K562 (cell line): ENCODE data around the gene FOXF2. TPM values are rescaled to one million over a fixed set of nuclear protein-coding genes. Genes with fewer than 3 reads are reported as not detected.

Source experiments
- ATAC-seq: fragments of 200-7000 bp; cut with Tn5 transposase; 3 replicates; pipeline ENCODE4 v1.9.1; 2020; ENCODE audit warnings: moderate library complexity
- BruUV-seq: library from RNA; stranded (reverse); fragments of 400-500 nt; replicated peaks from 2 replicates; lab custom pipeline; 2021; lab: Mats Ljungman, UMichigan
- CTCF ChIA-PET: fragments of 300-600 bp; formaldehyde crosslinking; extraction: SDS; loops from one replicate; lab custom pipeline; 2021; ENCODE audit warnings: low intra/inter-chr PET ratio; lab: Yijun Ruan, JAX
- POLR2A ChIA-PET: fragments of 300-600, 350-650 bp; sonication (Branson Sonifier 250); formaldehyde crosslinking; extraction: SDS; loops from one replicate; lab custom pipeline; 2021; ENCODE audit warnings: antibody characterized with exemption, inconsistent platforms; lab: Yijun Ruan, JAX
- DNase-seq, 4 experiments: peaks; one replicate each; pipeline versions ENCODE4 v3.0.0 to v3.0.0-alpha.2; 2011 to 2018; ENCODE audit warnings: low spot score in 3 of 4, mixed read lengths in 3 of 4; ENCODE audit errors: extremely low read depth in 1 of 4
- FAIRE-seq: peaks from 2 replicates; lab custom pipeline; 2011; peaks lifted over from hg19 to GRCh38; lab: Jason Lieb, UNC
- H2AFZ ChIP-seq: 2 replicates; pipeline ENCODE4 v1.6.0; 2011; ENCODE audit warnings: low read depth, low read length, control low read depth, inconsistent platforms
- H3K27ac ChIP-seq: fragments of 200-600 bp; 3 replicates; pipeline ENCODE4 v1.8.0; 2011; ENCODE audit warnings: low read depth, mild to moderate bottlenecking, control low read depth, inconsistent platforms, low read length, moderate library complexity, mixed read lengths; ENCODE audit errors: extremely low read depth
- H3K27me3 ChIP-seq, 2 experiments: fragments of 300-600 bp in 1 of 2; 2 replicates in 1 of 2; 3 replicates in 1 of 2; pipeline versions ENCODE4 v1.6.0 to v1.8.0; 2011; ENCODE audit warnings: inconsistent platforms in 2 of 2, low read length in 2 of 2, mild to moderate bottlenecking in 1 of 2, mixed read lengths in 1 of 2, moderate library complexity in 1 of 2; ENCODE audit not compliant: control insufficient read depth in 2 of 2, insufficient read depth in 2 of 2
- H3K36me3 ChIP-seq: fragments of 300-600 bp; 3 replicates; pipeline ENCODE4 v1.8.0; 2011; ENCODE audit warnings: mild to moderate bottlenecking, low read length, inconsistent platforms; ENCODE audit not compliant: control insufficient read depth, insufficient read depth
- H3K4me1 ChIP-seq, 2 experiments: fragments of 200-600 bp in 1 of 2; replicated peaks in 1 of 2; 2 replicates in 1 of 2; 3 replicates in 1 of 2; pipeline versions ENCODE4 v1.5.1 to v1.8.0; 2011; ENCODE audit warnings: inconsistent platforms in 2 of 2, low read length in 2 of 2, mild to moderate bottlenecking in 1 of 2, mixed read lengths in 1 of 2, moderate library complexity in 1 of 2; ENCODE audit not compliant: control insufficient read depth in 2 of 2, insufficient read depth in 2 of 2
- H3K4me2 ChIP-seq: 2 replicates; pipeline ENCODE4 v1.6.1; 2011; ENCODE audit warnings: low read length, control low read depth, inconsistent platforms, mixed read lengths; ENCODE audit not compliant: insufficient read depth
- H3K4me3 ChIP-seq: fragments of 200-600 bp; sonication (generic), shearing (Covaris generic); 2 replicates; pipeline ENCODE4 v1.5.1; 2016; ENCODE audit warnings: control low read depth, inconsistent platforms
- H3K79me2 ChIP-seq: fragments of 200-600 bp; 3 replicates; pipeline ENCODE4 v1.8.0; 2011; ENCODE audit warnings: low read length, inconsistent platforms; ENCODE audit not compliant: control insufficient read depth, insufficient read depth
- H3K9ac ChIP-seq, 2 experiments: 2 replicates each; pipeline versions ENCODE4 v1.6.0 to v1.6.1; 2011; ENCODE audit warnings: low read depth in 2 of 2, low read length in 2 of 2, control low read depth in 1 of 2, inconsistent platforms in 1 of 2, mild to moderate bottlenecking in 1 of 2, mixed read lengths in 1 of 2; ENCODE audit not compliant: insufficient read depth in 1 of 2
- H3K9me1 ChIP-seq: one replicate; pipeline ENCODE4 v1.6.0; 2011; ENCODE audit warnings: inconsistent platforms, mild to moderate bottlenecking, low read length, moderate library complexity; ENCODE audit not compliant: control insufficient read depth, insufficient read depth
- H3K9me3 ChIP-seq: replicated peaks from 2 replicates; pipeline ENCODE4 v1.5.1; 2011; ENCODE audit warnings: low read depth, low read length, inconsistent platforms; ENCODE audit not compliant: control insufficient read depth, insufficient read depth
- H4K20me1 ChIP-seq: replicated peaks from 2 replicates; pipeline ENCODE4 v1.6.1; 2011; ENCODE audit warnings: low read length, inconsistent platforms, mixed read lengths; ENCODE audit not compliant: control insufficient read depth, insufficient read depth
- ATF1 ChIP-seq, 2 experiments: fragments of 450-650 bp in 1 of 2; IDR thresholded peaks; 2 replicates each; pipeline ENCODE4 v1.6.1; 2016; ENCODE audit warnings: missing compliant biosample characterization in 1 of 2, missing genetic modification characterization in 1 of 2
- CEBPG ChIP-seq, 3 experiments: fragments of 200-800 bp in 1 of 3; sonication (Bioruptor generic) in 1 of 3; sonication (generic) in 1 of 3; formaldehyde crosslinking in 1 of 3; IDR thresholded peaks in 2 of 3; conservative IDR thresholded peaks in 1 of 3; 2 replicates each; pipeline versions ENCODE4 v1.6.1 to v1.8.0; 2016 to 2022; ENCODE audit warnings: missing compliant biosample characterization in 2 of 3, missing genetic modification characterization in 2 of 3, mild to moderate bottlenecking in 1 of 3, missing genetic modification reagents in 1 of 3
- DACH1 ChIP-seq: fragments of 450-650 bp; IDR thresholded peaks from 2 replicates; pipeline ENCODE4 v1.6.1; 2018; ENCODE audit not compliant: partially characterized antibody
- GATAD2B ChIP-seq: fragments of 450-650 bp; IDR thresholded peaks from 2 replicates; pipeline ENCODE4 v1.6.1; 2017; ENCODE audit warnings: mild to moderate bottlenecking, borderline replicate concordance
- OTX1 ChIP-seq: fragments of 450-650 bp; formaldehyde crosslinking; IDR thresholded peaks from 2 replicates; pipeline ENCODE4 v1.4.0; 2022; ENCODE audit warnings: mild to moderate bottlenecking
- RBBP5 ChIP-seq: fragments of 200-600 bp; sonication (generic); IDR thresholded peaks from 2 replicates; pipeline ENCODE4 v1.6.1; 2012; ENCODE audit warnings: borderline replicate concordance, mild to moderate bottlenecking, low read length, control low read depth, inconsistent platforms; ENCODE audit not compliant: insufficient read depth, poor library complexity, severe bottlenecking
- ZNF785 ChIP-seq: fragments of 250-450 bp; sonication (Bioruptor Pico); IDR thresholded peaks from 2 replicates; pipeline ENCODE4 v1.4.0; 2020; ENCODE audit warnings: mild to moderate bottlenecking
- in situ Hi-C: fragments of 300-500 bp; cut with MboI; formaldehyde crosslinking; loops from 4 replicates; pipeline ENCODE4 v1.15.0; 2018; ENCODE audit warnings: inconsistent platforms, mixed read lengths
- intact Hi-C: fragments of 100-400 bp; cut with micrococcal nuclease; formaldehyde crosslinking; loops from 2 replicates; pipeline ENCODE4 v1.14.2; 2022
- polyA plus RNA-seq, 8 experiments: library from polyadenylated mRNA; depleted of rRNA in 4 of 8; stranded (reverse) in 5 of 8; unstranded in 3 of 8; fragments of >200 nt; fragmentation: Nextera tagmentation in 2 of 8; fragmentation: Illumina TruSeq in 1 of 8; extraction: Ambion mirVana in 2 of 8; extraction: Trizol in 1 of 8; gene quantifications; 2 replicates each; pipeline versions ENCODE4 v1.2.1 to v1.2.3, GENCODE V29; 2011 to 2014; ENCODE audit warnings: inconsistent platforms in 1 of 8, missing spikeins in 1 of 8
- total RNA-seq, 7 experiments: library from RNA; depleted of rRNA in 6 of 7; stranded (reverse); fragments of >200 nt in 6 of 7; fragmentation: Illumina TruSeq in 2 of 7; extraction: Trizol in 2 of 7; gene quantifications; 2 replicates each; pipeline versions ENCODE4 v1.2.1 to v1.2.3, GENCODE V29; 2011 to 2021; ENCODE audit warnings: low replicate concordance in 1 of 7
- TF ChIP-seq, protein P1 (sequence below): sonication (generic); formaldehyde crosslinking; IDR thresholded peaks from 2 replicates; pipeline ENCODE4 v1.8.1; 2022; ENCODE audit warnings: missing genetic modification reagents

FOXF2 gene
- total and polyA plus RNA-seq, 9 of the 15 experiments (the other 6 are each of a cell fraction or from before 2014, with no cell fraction given) = not detected

DNA sequence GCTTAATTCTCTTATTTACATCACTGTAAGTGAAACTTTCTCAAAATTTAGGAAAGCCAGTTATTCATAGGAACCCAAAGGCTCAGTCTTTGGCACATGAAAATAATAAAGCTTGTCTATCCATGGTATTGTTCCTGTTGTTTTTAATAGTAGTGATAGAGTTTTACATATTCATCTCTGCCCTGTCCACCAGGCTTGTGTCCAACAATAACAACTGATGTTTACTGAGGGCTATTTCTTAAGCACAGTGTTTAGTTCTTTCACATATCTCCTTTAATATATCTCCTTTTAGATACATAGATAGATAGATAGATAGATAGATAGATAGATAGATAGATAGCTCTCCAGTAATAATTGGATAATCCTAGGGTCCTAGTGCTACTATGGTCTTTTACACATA lies 43.3 kb upstream of the FOXF2 start:
- intact Hi-C loops = no loop called here
- FAIRE-seq = no peak
- Histone ChIP-seq H3K27ac (no peak overlapping the region), H3K9me3 (no peaks in the 10 kb centered on the region; the same call in 1 of the 2 replicates), H3K4me2 (no peak overlapping the region), H3K27me3 (no peaks in the 10 kb centered on the region), H4K20me1 (no peaks in the 10 kb centered on the region), H2AFZ (no peak overlapping the region), H3K79me2 (no peaks in the 10 kb centered on the region), H3K4me1 (no peaks in the 10 kb centered on the region), H3K9ac (no peak overlapping the region), H3K9me1 (no peaks in the 10 kb centered on the region), H3K4me3 (no peak overlapping the region), H3K36me3 (no peaks in the 10 kb centered on the region)
- TF ChIP-seq OTX1 (CRISPR knock-in tag) (no peak), CEBPG (CRISPR knock-in tag; IDR thresholded peaks at IDR 0.05) (no peak), CEBPG (tag; conservative IDR thresholded peaks at IDR 0.05 in 1 of 2, IDR thresholded peaks at IDR 0.05 in 1 of 2) (no peak), ZNF785 (CRISPR knock-in tag) (no peak), DACH1 (peak; percentile 19), GATAD2B (no peak), RBBP5 (no peak), ATF1 (CRISPR knock-in tag; IDR thresholded peaks at IDR 0.05) (no peak), ATF1 (tag; IDR thresholded peaks at IDR 0.05) (no peak)
- TF ChIP-seq, protein P1, sequence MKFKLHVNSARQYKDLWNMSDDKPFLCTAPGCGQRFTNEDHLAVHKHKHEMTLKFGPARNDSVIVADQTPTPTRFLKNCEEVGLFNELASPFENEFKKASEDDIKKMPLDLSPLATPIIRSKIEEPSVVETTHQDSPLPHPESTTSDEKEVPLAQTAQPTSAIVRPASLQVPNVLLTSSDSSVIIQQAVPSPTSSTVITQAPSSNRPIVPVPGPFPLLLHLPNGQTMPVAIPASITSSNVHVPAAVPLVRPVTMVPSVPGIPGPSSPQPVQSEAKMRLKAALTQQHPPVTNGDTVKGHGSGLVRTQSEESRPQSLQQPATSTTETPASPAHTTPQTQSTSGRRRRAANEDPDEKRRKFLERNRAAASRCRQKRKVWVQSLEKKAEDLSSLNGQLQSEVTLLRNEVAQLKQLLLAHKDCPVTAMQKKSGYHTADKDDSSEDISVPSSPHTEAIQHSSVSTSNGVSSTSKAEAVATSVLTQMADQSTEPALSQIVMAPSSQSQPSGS (CRISPR knock-in tag) = no peak
- in situ Hi-C loops = no loop called here
- no peak for ATAC-seq
- BruUV-seq = no TSS peak
- ChIA-PET POLR2A (no interaction called here), CTCF (no interaction called here)
- DNase-seq = no peak
